NCI-H526 (cell line): Measurements from ENCODE around the gene ZNF607.
A peak's percentile ranks its signal among the peaks of the same experiment; 100 is the strongest.
"Not testable (repeated sequence)": the region's sequence is repeated elsewhere in the genome, so short reads cannot be mapped to it uniquely, and the experiment has no call there.

Experiments
- DNase-seq, 2 experiments: peaks; one replicate each; lab custom pipeline; 2025; lab: John Stamatoyannopoulos, UW

Gene ZNF607

GRCh38 chr19:37719111-37719926 is at the start of gene ZNF607:
Gene ZNF607, minus strand, starts transcription at chr19:37719761. Its CDS starts 8,143 bp downstream, at chr19:37711618.
- DNase-seq: peak; percentile 97 to 99

GRCh38 chr19:37763488-37763887 is 43.9 kb upstream of the ZNF607 start:
- DNase-seq: no peak

- not testable (repeated sequence) for DNase-seq
These were observed 38.1 kb upstream of the ZNF607 start for GRCh38 chr19:37757683-37758082.

- no peak for DNase-seq
These were observed 18.8 kb upstream of the ZNF607 start for GRCh38 chr19:37738371-37738770.

- no peak for DNase-seq
These were observed 5.6 kb upstream of the ZNF607 start for GRCh38 chr19:37725181-37725580.

GRCh38 chr19:37719927-37720265 is 335 bp upstream of the ZNF607 start:
- no peak for DNase-seq

GRCh38 chr19:37718304-37718703 is 1.3 kb downstream of the ZNF607 start:
- peak; percentile 8 to 20 for DNase-seq

- no peak for DNase-seq
These were observed 3.4 kb downstream of the ZNF607 start for GRCh38 chr19:37716140-37716539.

- no peak for DNase-seq
These were observed 13.4 kb downstream of the ZNF607 start for GRCh38 chr19:37706052-37706605.

GRCh38 chr19:37699057-37699456 is 20.5 kb downstream of the ZNF607 start:
- no peak for DNase-seq

- DNase-seq: no peak
These were observed 21.3 kb downstream of the ZNF607 start for GRCh38 chr19:37698216-37698615.

GRCh38 chr19:37695144-37695899 is 24.2 kb downstream of the ZNF607 start:
- no peak for DNase-seq

GRCh38 chr19:37692956-37693620 is 26.5 kb downstream of the ZNF607 start:
- DNase-seq: no peak

- DNase-seq: no peak
These were observed 27.6 kb downstream of the ZNF607 start for GRCh38 chr19:37691881-37692504.

- DNase-seq: no peak
These were observed 36.0 kb downstream of the ZNF607 start for GRCh38 chr19:37683520-37683919.

- no peak for DNase-seq
These were observed 50.1 kb downstream of the ZNF607 start for GRCh38 chr19:37669450-37669914.

- not testable (repeated sequence) for DNase-seq
These were observed 62.4 kb downstream of the ZNF607 start for GRCh38 chr19:37657157-37657556.

- DNase-seq: peak; percentile 83 to 93
These were observed 63.7 kb downstream of the ZNF607 start for GRCh38 chr19:37655689-37656371.

- DNase-seq: peak; percentile 72 to 89
These were observed 64.3 kb downstream of the ZNF607 start, which contains the start of gene ZFP30 for GRCh38 chr19:37655301-37655688. Gene ZFP30, minus strand, starts transcription at chr19:37655465. Its CDS starts 7,643 bp downstream, at chr19:37647822.

GRCh38 chr19:37654629-37655300 is 64.8 kb downstream of the ZNF607 start:
- DNase-seq: peak; percentile 38 to 81
